Panc1 (cell line): ENCODE results near the gene CD151. TPM values are rescaled to one million over a fixed set of nuclear protein-coding genes. Genes with fewer than 3 reads are reported as not detected.

Experiments
- ATAC-seq: fragments of 200-7000 bp; cut with Tn5 transposase; 2 replicates; pipeline ENCODE4 v1.9.1; 2020; ENCODE audit warnings: mild to moderate bottlenecking, moderate library complexity
- BruUV-seq: library from RNA; stranded (reverse); fragments of 400-500 nt; replicated peaks from 2 replicates; lab custom pipeline; 2021; lab: Mats Ljungman, UMichigan
- CTCF ChIA-PET: fragments of 300-600 bp; sonication (Branson Sonifier 250); formaldehyde crosslinking; loops from one replicate; lab custom pipeline; 2022; ENCODE audit warnings: antibody characterized with exemption; lab: Charles Lee
- POLR2A ChIA-PET: fragments of 300-600 bp; sonication (Branson Sonifier 250); formaldehyde crosslinking; loops from one replicate; lab custom pipeline; 2022; ENCODE audit warnings: antibody characterized with exemption; lab: Charles Lee
- DNase-seq: peaks from one replicate; pipeline ENCODE4 v3.0.0-alpha.2; 2010; ENCODE audit warnings: low read depth, low spot score
- H3K27ac ChIP-seq: 2 replicates; pipeline ENCODE4 v1.5.1; 2011; ENCODE audit warnings: mild to moderate bottlenecking, low read length, inconsistent platforms
- H3K27me3 ChIP-seq: fragments of 200-500 bp; sonication (Bioruptor generic); 2 replicates; pipeline ENCODE4 v1.6.0; 2014; ENCODE audit warnings: low read length, inconsistent platforms; ENCODE audit not compliant: control insufficient read depth, insufficient read depth
- H3K36me3 ChIP-seq: fragments of 200-500 bp; sonication (Bioruptor generic); 2 replicates; pipeline ENCODE4 v1.5.1; 2014; ENCODE audit warnings: inconsistent platforms, mild to moderate bottlenecking, low read length, moderate library complexity; ENCODE audit not compliant: control insufficient read depth, insufficient read depth
- H3K4me1 ChIP-seq: 2 replicates; pipeline ENCODE4 v1.5.1; 2011; ENCODE audit warnings: inconsistent platforms, mild to moderate bottlenecking, low read length, moderate library complexity; ENCODE audit not compliant: control insufficient read depth, insufficient read depth
- H3K4me3 ChIP-seq, 2 experiments: 2 replicates each; pipeline ENCODE4 v1.5.1; 2011 to 2012; ENCODE audit warnings: low read depth in 2 of 2, low read length in 2 of 2, mild to moderate bottlenecking in 2 of 2, inconsistent platforms in 1 of 2, moderate library complexity in 1 of 2
- H3K9me3 ChIP-seq: fragments of 200-500 bp; sonication (Bioruptor generic); 2 replicates; pipeline ENCODE4 v1.5.1; 2014; ENCODE audit warnings: low read depth, mild to moderate bottlenecking, inconsistent platforms, low read length, moderate library complexity; ENCODE audit not compliant: control insufficient read depth, insufficient read depth
- POLR2AphosphoS5 ChIP-seq: IDR thresholded peaks from 2 replicates; pipeline ENCODE4 v1.6.1; 2012; ENCODE audit warnings: mild to moderate bottlenecking, low read depth, low read length, moderate library complexity
- SIN3A ChIP-seq: IDR thresholded peaks from 2 replicates; pipeline ENCODE4 v1.6.1; 2012; ENCODE audit warnings: low read depth, mild to moderate bottlenecking, low read length, moderate library complexity, borderline replicate concordance; ENCODE audit not compliant: insufficient read depth
- TCF7L2 ChIP-seq: IDR thresholded peaks from 2 replicates; pipeline ENCODE4 v1.6.1; 2011; ENCODE audit warnings: mild to moderate bottlenecking, low read depth, low read length, inconsistent platforms
- in situ Hi-C: cut with HindIII; loops from 2 replicates; pipeline ENCODE4 v1.10.0; 2016; ENCODE audit warnings: low sequenced_read_pairs, low pct_unique_long_range_greater_than_20kb
- intact Hi-C: fragments of 100-400 bp; cut with micrococcal nuclease; formaldehyde crosslinking; loops from one replicate; pipeline ENCODE4 v1.10.0; 2022; ENCODE audit not compliant: unreplicated experiment
- total RNA-seq: library from RNA; stranded (reverse); gene quantifications from one replicate; pipeline ENCODE4 v1.2.1, GENCODE V29; 2021; ENCODE audit not compliant: unreplicated experiment
- TF ChIP-seq, protein P1 (sequence below): fragments of 450-650 bp; IDR thresholded peaks from 2 replicates; pipeline ENCODE4 v1.5.1; 2017; ENCODE audit warnings: mild to moderate bottlenecking
- TF ChIP-seq, protein P2 (sequence below), 2 experiments: IDR thresholded peaks; 2 replicates each; pipeline ENCODE4 v1.6.1; 2011 to 2012; ENCODE audit warnings: low read depth in 2 of 2, control low read depth in 1 of 2, low read length in 1 of 2, mild to moderate bottlenecking in 1 of 2, moderate library complexity in 1 of 2; ENCODE audit not compliant: insufficient read depth in 1 of 2

Gene CD151
- total RNA-seq, 1 experiment from 2014 or later, result 680 TPM

GRCh38 chr11:839280-839623 lies 6.5 kb downstream of the CD151 start:
- Histone ChIP-seq H3K4me3 (no peak overlapping the region; a peak in 1 of 4 replicates), H3K27ac (peak overlapping the region; percentile 92), H3K27me3 (no peaks in the 10 kb centered on the region), H3K36me3 (peaks cover 5% of the 10 kb centered on the region; the same call in 1 of the 2 replicates), H3K9me3 (no peaks in the 10 kb centered on the region), H3K4me1 (peaks cover 71% of the 10 kb centered on the region)
- in situ Hi-C loops (no loop called here), intact Hi-C loops (no loop called here)
- TF ChIP-seq, protein P1, sequence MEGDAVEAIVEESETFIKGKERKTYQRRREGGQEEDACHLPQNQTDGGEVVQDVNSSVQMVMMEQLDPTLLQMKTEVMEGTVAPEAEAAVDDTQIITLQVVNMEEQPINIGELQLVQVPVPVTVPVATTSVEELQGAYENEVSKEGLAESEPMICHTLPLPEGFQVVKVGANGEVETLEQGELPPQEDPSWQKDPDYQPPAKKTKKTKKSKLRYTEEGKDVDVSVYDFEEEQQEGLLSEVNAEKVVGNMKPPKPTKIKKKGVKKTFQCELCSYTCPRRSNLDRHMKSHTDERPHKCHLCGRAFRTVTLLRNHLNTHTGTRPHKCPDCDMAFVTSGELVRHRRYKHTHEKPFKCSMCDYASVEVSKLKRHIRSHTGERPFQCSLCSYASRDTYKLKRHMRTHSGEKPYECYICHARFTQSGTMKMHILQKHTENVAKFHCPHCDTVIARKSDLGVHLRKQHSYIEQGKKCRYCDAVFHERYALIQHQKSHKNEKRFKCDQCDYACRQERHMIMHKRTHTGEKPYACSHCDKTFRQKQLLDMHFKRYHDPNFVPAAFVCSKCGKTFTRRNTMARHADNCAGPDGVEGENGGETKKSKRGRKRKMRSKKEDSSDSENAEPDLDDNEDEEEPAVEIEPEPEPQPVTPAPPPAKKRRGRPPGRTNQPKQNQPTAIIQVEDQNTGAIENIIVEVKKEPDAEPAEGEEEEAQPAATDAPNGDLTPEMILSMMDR, result no peak
- TF ChIP-seq TCF7L2, result no peak
- TF ChIP-seq POLR2AphosphoS5, result peak; percentile 89
- TF ChIP-seq, protein P2, sequence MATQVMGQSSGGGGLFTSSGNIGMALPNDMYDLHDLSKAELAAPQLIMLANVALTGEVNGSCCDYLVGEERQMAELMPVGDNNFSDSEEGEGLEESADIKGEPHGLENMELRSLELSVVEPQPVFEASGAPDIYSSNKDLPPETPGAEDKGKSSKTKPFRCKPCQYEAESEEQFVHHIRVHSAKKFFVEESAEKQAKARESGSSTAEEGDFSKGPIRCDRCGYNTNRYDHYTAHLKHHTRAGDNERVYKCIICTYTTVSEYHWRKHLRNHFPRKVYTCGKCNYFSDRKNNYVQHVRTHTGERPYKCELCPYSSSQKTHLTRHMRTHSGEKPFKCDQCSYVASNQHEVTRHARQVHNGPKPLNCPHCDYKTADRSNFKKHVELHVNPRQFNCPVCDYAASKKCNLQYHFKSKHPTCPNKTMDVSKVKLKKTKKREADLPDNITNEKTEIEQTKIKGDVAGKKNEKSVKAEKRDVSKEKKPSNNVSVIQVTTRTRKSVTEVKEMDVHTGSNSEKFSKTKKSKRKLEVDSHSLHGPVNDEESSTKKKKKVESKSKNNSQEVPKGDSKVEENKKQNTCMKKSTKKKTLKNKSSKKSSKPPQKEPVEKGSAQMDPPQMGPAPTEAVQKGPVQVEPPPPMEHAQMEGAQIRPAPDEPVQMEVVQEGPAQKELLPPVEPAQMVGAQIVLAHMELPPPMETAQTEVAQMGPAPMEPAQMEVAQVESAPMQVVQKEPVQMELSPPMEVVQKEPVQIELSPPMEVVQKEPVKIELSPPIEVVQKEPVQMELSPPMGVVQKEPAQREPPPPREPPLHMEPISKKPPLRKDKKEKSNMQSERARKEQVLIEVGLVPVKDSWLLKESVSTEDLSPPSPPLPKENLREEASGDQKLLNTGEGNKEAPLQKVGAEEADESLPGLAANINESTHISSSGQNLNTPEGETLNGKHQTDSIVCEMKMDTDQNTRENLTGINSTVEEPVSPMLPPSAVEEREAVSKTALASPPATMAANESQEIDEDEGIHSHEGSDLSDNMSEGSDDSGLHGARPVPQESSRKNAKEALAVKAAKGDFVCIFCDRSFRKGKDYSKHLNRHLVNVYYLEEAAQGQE (IDR thresholded peaks at IDR 0.05; ENCODE audit: insufficient read depth in 1 of 2, low read depth in 2 of 2, low read length in 1 of 2), result no peak
- TF ChIP-seq SIN3A, result peak; percentile 86
- DNase-seq (no peak), ATAC-seq (no peak)
- POLR2A ChIA-PET, result no interaction called here
- CTCF ChIA-PET, result interaction anchor here (1.3 kb wide), 1 partner anchor 19 kb away, joined by 3 read pairs; no protein-coding TSS in a partner anchor
- BruUV-seq, result no TSS peak

GRCh38 chr11:839875-840617 lies 7.3 kb downstream of the CD151 start:
- Histone ChIP-seq H3K27ac (peak overlapping the region; percentile 92), H3K36me3 (peaks cover 5% of the 10 kb centered on the region; the same call in 1 of the 2 replicates), H3K9me3 (no peaks in the 10 kb centered on the region), H3K27me3 (no peaks in the 10 kb centered on the region), H3K4me1 (peaks cover 70% of the 10 kb centered on the region), H3K4me3 (peak overlapping the region; percentile 85 to 96)
- CTCF ChIA-PET, result interaction anchor here (0.6 to 1.1 kb wide), 2 partner anchors 58 to 211 kb away, joined by 3 read pairs; no protein-coding TSS in a partner anchor
- POLR2A ChIA-PET, result interaction anchor here (0.5 kb wide), 1 partner anchor 511 kb away, joined by 5 read pairs; no protein-coding TSS in a partner anchor
- BruUV-seq, result no TSS peak
- in situ Hi-C loops, result no loop called here
- intact Hi-C loops, result no loop called here
- ATAC-seq, result no peak
- no peak for DNase-seq
- no peak for TF ChIP-seq TCF7L2
- no peak for TF ChIP-seq SIN3A
- TF ChIP-seq, protein P2 (IDR thresholded peaks at IDR 0.05; ENCODE audit: insufficient read depth in 1 of 2, low read depth in 2 of 2, low read length in 1 of 2), result no peak
- TF ChIP-seq, protein P1, result peak; percentile 91
- peak; percentile 48 for TF ChIP-seq POLR2AphosphoS5
